Inferior parietal cortex (tissue), 1 donor: ENCODE data around the gene PSMD5.

Experiments used
- DNase-seq: peaks from one replicate; pipeline ENCODE4 v3.0.0-alpha.2; 2016; ENCODE audit errors: extremely low spot score

PSMD5 gene

GRCh38 chr9:120842685-120843485 is at the start of gene PSMD5:
PSMD5 (minus strand) TSS chr9:120842922; CDS start chr9:120842909, 13 bp downstream.
- peak; percentile 97 for DNase-seq

GRCh38 chr9:120891884-120892747 is 49.4 kb upstream of the PSMD5 start:
- no peak for DNase-seq

GRCh38 chr9:120891245-120891883 is 48.6 kb upstream of the PSMD5 start:
- no peak for DNase-seq

- no peak for DNase-seq
Measured at GRCh38 chr9:120890320-120891244, 47.9 kb upstream of the PSMD5 start.

GRCh38 chr9:120889606-120890271 is 47.0 kb upstream of the PSMD5 start:
- no peak for DNase-seq

DNA sequence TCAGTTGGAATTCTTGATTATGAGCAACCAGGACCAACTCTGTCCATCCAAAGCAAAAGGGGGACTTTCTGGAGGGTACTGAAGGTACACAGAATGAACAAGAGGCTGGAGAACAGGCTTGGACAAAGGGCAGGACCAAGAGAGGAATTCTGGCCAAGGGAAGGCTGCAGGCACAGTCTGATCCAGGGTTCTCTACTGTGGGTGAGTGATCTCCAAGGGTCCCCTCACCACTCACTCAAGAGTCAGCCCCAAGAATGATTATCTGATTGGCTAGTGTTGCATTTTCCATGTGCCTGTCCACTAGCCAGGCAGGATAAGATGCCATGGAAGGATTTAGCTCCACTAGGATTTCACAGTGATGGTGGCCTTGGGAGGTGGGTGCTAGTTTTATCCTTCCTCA is 45.9 kb upstream of the PSMD5 start:
- DNase-seq: no peak

DNA sequence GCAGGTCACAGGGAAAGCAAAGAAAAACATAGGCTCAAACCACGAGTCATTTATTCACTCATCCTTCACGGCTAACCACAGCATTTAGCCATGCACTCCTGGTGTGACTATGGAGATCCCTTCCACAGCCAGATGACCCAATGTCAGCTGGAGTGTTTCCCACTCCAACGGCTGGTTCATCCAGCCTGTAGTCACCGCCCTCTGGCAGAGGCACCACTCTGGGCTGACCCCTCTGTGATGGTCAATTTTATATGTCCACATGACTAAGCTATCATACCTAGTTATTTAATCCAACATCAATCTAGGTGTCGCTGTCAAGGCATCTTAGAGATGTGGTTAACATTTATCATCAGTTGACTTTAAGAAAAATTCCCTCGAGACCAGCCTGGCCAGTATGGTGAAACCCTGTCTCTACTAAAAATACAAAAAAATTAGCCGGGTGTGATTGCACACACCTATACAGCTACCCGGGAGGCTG is 43.8 kb upstream of the PSMD5 start:
- no peak for DNase-seq

DNA sequence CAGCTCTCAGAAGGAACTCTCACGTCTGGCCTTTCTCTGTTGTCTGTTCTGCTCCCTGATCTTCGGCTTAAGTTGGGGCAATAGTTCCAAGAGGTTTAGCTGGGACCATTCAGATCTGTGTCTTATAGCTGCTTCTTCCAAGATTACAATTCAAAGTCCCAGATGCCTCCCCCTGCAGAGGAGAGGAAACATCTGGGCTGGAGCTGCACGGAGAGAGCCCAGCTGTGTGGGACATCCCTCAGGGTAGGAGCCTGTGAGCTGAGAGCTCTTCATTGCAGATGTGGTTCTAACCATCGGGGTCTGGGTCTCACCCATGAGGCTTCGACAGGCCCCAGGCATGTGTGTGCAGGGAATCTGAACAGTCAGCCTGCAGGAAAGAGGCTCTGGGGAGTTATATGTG is 43.2 kb upstream of the PSMD5 start:
- DNase-seq: no peak

GRCh38 chr9:120885457-120885856 is 42.7 kb upstream of the PSMD5 start:
- DNase-seq: no peak

DNA sequence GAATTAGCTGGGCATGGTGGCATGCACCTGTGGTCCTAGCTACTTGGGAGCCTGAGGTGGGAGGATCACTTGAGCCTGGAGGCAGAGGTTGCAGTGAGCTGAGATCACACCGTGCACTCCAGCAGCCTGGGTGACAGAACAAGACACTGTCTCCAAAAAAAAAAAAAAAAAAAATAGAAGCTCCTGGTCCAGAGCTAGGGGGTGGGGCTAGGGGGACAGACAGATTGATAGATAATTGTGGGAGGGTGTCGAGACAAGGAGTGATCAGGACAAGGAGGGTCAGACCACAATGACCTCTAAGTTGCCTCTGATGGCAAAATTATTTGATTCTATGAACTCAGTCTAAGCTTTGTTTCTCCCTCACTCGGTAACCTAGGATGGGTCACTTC is 40.9 kb upstream of the PSMD5 start:
- DNase-seq: no peak

- DNase-seq: no peak
Measured at GRCh38 chr9:120882935-120883607, 40.3 kb upstream of the PSMD5 start.

DNA sequence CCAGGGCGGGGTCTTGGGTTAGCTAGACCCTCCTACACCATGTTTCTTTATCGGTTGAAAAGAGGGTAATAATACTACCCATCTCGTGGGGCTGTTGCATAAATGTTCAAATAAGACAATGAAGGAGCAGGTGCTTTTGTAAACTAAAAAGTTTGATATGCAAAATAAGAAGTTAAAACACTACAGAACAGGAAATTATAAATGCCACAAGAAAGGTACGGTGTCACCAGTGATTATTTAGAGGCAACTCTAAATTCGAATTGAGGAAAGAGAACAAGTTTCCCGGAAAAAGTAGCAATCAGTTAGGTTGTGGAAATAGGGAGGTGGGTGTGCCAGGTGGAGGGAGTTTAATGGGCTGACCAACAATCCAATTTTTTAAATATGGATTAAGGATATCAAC is 36.7 kb upstream of the PSMD5 start:
- DNase-seq: no peak

GRCh38 chr9:120878188-120879130 is 35.7 kb upstream of the PSMD5 start:
- no peak for DNase-seq

GRCh38 chr9:120877276-120878034 is 34.7 kb upstream of the PSMD5 start:
- DNase-seq: peak; percentile 61

DNA sequence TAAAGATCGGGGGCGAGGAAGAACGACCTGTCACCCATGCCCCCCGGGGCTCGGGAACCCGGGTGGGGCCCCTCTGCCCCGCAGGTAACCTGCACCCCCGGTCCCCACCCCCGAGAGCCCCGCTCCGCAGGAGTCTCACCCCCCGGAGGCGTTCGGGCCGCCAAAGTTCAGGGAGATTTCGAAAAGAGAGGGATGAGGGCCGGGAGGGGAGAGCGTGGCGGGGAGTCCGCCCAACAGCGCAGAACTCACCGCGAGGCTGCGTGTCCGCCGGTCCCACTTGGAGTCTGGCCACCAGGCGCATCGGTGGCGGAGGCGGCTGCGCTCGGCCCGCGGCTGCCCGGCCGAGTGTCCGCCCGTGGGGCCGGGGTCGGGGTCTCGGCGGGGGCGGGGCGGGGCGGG is 34.1 kb upstream of the PSMD5 start, which contains the start of gene PHF19:
Gene PHF19 (minus strand): TSS at position 347 of the 399 bp plus-strand sequence. CDS start 2,447 bp downstream, outside the sequence.
- DNase-seq: no peak

DNA sequence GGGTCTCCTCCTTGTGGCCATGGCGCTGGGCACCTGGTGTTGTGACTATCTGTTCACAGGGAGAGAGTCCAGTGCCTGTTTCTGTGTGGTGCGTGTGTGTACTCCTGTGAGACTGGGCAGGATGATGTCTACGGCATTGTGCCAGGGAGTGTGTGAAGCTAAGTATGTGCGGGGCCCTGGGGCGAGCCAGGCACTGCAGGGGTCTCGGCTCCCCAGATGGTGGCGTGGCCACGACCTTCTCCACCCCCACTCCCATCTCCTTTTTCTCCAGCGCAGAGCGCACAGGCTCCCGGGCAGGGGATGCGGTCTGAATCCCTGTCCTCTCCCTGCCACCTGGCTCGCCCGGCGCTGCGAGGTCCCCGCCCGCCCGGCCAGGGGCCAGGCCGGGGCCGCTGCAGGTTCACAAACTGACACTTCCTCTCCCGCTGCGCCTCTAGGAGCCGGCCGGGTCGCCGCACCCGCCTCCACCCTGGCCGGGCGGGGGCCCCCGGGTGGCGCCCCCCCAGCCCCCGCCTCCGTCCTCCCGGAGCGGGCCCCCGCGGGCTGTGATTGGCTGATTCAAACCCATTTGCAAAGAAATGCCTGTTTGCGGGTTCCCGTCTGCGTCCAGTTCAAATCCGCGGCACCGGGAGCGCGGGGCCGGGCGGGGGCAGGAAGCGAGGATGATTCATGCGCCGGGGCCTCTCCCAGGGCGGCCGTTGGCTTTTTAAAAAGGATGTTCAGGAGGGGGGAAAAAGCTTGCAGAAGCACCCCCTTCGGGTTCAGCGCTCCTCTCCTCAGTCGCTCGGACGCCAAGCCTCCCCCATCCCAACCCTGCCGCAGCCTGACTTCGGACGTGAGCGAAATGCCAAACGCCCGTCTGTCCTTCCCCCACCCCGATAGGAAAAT is 33.5 kb upstream of the PSMD5 start:
- DNase-seq: peak; percentile 86

GRCh38 chr9:120875643-120875953 is 32.9 kb upstream of the PSMD5 start:
- no peak for DNase-seq
